Stimulated activated CD4-positive, alpha-beta T cell treated with anti-CD3 and anti-CD28 coated beads, TNF-alpha, amount 100 ng/mL, for 4 hours (primary cell): ENCODE results near the gene SATL1.
"Not testable (repeated sequence)": the region's sequence is repeated elsewhere in the genome, so short reads cannot be mapped to it uniquely, and the experiment has no call there.

Experiments
- DNase-seq, 3 experiments: peaks; one replicate each; pipeline ENCODE4 v3.0.0-alpha.2; 2020; ENCODE audit warnings: low read depth in 3 of 3

SATL1 gene

DNA sequence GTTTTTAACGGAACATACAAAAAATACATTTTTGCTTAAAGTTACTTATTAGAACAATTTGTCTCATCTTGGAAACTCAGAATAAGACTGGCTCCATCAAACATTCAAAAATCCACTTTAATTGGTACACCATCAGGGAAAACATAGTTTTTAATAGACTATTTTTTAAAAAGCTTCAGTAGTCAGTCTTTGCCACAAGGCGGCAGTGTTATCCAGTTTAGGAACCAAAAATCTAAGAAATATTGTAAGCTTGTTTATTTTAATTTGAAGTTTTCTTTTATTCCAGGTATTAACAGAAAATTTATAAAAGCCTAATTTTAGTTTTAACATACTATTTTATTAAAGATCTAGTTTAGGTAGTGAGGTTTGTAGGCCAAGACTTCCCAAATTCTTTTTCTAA, 132.2 kb downstream of the SATL1 start:
- no peak for DNase-seq

DNA sequence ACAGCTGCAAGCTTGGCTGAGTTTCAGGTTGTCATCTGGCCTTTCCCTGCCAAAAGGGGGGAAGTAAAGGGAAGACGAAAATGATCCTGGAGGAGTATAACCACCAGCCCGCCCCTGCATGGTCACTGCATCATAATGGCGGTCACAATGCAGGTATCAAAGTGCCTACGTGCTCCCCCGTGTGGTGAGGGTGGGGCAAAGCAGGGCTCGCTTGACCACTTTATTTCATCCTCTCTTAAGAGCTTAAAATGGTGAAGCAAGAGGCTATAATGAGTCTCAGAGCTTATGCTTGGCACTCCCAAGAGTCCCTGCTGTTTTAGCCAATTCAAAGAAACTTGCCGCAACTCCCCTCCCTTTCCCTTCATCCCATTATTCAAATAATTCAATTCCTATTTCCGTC, 134.3 kb downstream of the SATL1 start:
- no peak for DNase-seq

DNA sequence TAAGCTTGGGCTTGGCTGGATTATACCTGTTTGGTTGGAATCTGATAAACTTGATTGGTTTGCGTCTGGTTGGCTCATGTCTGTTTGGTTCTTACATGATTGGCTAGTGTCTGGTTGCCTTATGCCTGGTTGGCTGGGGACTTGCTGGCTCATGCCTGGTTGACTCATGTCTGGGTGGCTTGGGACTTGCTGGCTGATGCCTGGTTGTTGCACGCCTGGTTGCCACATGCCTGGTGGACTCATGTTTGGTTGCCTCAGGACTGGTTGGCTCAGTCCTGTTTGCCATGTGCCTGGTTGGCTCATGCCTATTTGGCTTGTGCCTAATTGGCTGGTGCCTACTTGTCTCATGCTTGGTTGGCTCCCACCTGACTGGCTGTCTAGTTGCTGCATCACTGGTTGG, 135.4 kb downstream of the SATL1 start:
- DNase-seq, result no peak

DNA sequence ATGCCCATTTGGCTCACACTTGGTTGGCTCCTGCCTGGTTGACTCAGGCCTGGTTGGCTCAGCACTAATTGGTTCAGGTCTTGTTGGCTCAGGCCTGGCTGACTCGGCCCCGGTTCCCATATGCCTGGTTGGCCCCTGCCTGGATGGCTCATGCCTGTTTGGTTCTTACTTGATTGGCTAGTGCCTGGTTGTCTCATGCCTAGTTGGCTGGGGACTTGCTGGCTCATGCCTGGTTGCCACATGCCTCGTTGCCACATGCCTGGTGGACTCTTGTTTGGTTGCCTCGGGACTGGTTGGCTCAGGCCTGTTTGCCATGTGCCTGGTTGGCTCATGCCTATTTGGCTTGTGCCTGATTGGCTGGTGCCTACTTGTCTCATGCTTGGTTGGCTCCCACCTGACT, 136.2 kb downstream of the SATL1 start:
- DNase-seq, result no peak

DNA sequence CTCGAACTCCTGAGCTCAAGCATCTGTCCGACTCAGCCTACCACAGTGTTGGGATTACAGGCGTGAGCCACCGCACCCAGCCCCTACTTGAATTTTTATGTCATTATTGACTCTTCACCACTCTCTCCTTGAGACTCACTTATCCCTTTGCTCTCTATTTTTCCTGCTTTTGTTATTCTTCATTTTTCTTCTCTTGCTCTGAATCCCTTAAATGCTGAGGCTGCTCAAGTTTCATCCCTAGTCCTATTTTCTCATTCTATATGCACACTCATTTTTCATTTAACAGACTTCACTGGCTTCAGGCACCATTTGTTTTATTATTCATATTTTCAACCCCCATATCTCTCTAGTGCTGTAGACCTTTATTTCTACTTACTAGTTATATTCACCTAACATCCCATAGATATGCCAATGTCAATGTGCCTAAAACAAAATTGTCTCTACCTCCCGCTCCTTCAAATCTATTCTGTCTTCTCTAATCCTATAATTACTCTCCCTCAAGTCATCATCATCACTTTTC, 154.2 kb downstream of the SATL1 start:
- DNase-seq, result no peak

DNA sequence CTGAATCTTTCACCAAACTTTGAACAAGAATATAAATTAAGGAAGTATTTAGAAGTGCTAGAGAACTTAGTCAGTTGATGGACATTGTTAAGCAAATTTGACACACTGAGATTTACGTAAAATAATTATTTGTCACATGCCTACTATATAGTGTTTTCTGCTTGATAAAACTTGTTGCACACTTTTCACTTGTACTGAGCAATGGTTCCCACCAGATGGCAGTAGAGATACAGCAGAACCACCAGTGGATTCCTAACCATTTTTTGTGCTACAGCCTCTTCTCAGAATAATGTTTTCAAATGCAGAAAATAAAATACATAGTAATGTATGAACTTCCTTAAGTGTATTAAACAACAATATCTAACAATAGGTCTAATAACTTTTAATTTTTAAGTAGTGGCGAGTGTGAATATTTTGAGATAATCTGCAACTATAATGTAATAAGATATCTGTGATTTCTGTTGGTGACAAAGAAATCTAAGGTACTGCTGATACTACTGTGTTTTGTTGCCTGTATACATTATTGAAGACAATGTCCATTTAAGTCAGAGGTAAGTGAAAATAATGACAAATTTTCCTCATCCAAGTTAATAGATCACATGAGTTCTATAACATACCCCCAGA, 158.7 kb downstream of the SATL1 start:
- no peak for DNase-seq

DNA sequence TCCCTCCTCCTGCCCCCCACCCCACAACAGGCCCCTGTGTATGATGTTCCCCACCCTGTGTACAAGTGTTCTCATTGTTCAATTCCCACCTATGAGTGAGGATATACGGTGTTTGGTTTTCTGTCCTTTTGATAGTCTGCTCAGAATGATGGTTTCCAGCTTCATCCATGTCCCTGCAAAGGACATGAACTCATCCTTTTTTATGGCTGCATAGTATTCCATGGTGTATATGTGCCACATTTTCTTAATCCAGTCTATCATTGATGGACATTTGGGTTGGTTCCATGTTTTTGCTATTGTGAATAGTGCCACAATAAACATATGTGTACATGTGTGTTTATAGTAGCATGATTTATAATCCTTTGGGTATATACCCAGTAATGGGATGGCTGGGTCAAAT, 166.3 kb downstream of the SATL1 start:
- not testable (repeated sequence) for DNase-seq

DNA sequence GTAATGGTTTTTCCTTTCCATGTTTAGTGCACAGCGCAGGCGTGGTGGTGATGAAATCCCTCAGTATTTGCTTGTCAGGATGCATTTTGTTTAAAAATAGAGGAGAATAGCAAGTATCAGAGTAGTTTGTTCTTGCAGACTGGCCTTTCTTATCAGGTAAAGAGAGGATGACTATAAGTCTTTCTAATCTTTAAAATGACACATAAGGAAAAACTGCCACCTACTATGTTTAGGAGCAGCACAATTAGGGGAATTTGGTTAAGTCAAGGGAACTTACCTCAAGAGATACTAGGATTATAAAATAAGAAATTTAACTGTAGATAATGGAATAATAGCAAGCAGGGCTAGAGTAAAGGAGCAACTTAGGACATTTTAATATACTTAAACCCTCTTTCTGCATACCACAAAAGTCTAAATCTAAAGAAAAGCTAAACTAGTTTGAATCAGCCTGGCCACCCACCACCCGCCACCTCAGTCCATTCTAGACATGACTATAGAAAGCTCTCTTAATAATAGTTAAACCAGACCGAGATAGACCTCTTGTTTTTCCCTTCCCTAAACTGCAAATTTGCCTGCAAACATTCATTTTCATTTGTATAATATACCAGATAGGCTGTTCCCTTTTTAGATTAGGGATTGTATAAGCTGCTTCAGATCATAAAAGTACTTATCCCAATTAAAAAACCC, 177.9 kb downstream of the SATL1 start:
- no peak for DNase-seq

DNA sequence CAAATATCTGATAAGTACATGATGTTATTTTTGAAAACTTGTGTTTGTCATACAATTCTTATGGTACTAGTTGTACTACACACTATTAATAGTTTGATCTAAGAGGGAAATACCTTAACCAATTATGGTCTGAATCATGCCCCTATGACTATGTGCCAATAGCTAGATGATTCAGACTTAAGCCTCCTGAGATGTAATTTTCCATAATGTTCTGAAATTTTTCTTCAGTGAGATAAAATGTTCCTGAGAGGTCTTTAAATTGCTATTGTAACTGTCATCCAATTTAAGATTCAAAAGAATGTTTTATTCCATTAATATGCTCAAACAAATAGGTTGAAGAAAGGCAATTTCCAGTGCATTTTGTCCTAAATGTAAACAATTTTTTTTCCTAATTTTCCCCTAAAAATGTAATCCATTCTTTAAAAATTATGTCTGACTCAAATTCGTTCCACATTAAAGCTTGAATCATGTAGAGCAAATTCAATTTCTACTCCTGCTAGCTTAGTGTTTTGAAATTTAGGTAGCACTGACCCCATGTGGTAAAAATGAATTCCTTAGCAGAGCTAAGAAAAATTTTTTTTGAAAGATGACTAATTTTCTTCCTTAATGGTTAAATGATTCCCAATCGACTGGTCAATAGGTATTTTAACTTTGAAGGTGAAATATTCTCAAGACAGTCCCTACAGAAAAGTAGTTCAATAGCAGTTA, 190.8 kb downstream of the SATL1 start:
- no peak for DNase-seq

DNA sequence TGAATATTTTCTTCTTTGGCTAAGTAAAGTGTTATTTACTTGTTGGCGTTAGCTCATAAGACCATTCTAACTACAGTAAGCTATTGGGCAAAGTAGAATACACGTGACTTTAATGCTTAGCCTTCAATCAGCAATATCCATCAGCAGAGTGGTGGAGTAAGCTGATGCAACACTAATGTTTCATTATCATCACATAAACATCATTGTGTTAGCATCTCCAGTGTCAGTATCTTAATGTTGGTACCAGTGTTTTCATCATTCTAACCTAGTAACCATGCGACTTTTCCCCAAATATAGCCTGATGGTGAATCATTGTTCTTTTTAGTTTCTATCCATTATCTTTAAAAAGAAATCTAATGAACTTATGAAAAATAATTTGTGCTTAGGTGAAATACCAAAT, 191.4 kb downstream of the SATL1 start:
- DNase-seq, result no peak

DNA sequence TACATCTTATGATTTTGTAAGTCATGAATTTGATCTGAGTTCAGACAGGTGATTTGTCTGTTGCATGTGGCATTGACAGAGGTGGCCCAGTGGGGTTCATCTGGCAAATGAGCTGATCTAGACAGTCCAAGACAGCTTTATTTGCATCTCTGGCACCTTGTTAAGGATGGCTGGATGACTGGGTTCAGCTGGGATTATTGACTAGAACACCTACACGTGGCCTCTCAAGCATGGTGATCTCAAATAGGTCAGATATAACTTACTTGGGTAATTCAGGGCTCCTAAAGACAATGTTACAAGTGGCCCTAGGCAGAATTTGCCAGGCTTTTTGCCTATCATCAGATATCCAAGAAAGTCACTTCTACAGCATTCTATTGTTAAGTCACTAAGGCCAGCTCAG, 192.0 kb downstream of the SATL1 start:
- DNase-seq, result no peak
